Measurements from ENCODE around the gene KANK4. TPM values are rescaled to one million over a fixed set of nuclear protein-coding genes. Genes with fewer than 3 reads are reported as not detected.

KANK4 gene
- total and polyA plus RNA-seq, 2 experiments from 2014 or later: 0.65 to 4.0 TPM

GRCh38 chr1:62327360-62328055, 8.3 kb upstream of the KANK4 start:
- TF ChIP-seq CTCF (IDR thresholded peaks at IDR 0.05; ENCODE audit: low read depth, low read length): no peak
- no peaks in the 10 kb centered on the region for H3K4me1 ChIP-seq (ENCODE audit: low read depth)
- no peak overlapping the region for H3K4me3 ChIP-seq
- no peaks in the 10 kb centered on the region for H3K36me3 ChIP-seq
- DNase-seq (ENCODE audit: low read depth in 1 of 2, low spot score in 1 of 2): no peak
- H3K27ac ChIP-seq: no peak overlapping the region
- H3K9me3 ChIP-seq (ENCODE audit: low read depth): no peaks in the 10 kb centered on the region
- H3K27me3 ChIP-seq: no peaks in the 10 kb centered on the region

- no peak overlapping the region for H3K27ac ChIP-seq
- H3K4me3 ChIP-seq: no peak overlapping the region
- H3K9me3 ChIP-seq (ENCODE audit: low read depth): no peaks in the 10 kb centered on the region
- peak in 1 of 2 donors; percentile 17 for DNase-seq (ENCODE audit: low read depth in 1 of 2, low spot score in 1 of 2)
- peaks cover under 1% of the 10 kb centered on the region for H3K27me3 ChIP-seq
- no peaks in the 10 kb centered on the region for H3K4me1 ChIP-seq (ENCODE audit: low read depth)
- H3K36me3 ChIP-seq: no peaks in the 10 kb centered on the region
- TF ChIP-seq CTCF (IDR thresholded peaks at IDR 0.05; ENCODE audit: low read depth, low read length): no peak
Measured at GRCh38 chr1:62325681-62326080, 6.4 kb upstream of the KANK4 start.

- Histone ChIP-seq H3K4me1 (ENCODE audit: low read depth) (no peaks in the 10 kb centered on the region), H3K27ac (no peak overlapping the region), H3K4me3 (no peak overlapping the region), H3K27me3 (peaks cover 7% of the 10 kb centered on the region), H3K9me3 (ENCODE audit: low read depth) (no peaks in the 10 kb centered on the region), H3K36me3 (no peaks in the 10 kb centered on the region)
- TF ChIP-seq CTCF (IDR thresholded peaks at IDR 0.05; ENCODE audit: low read depth, low read length): no peak
- peak; percentile 28 to 72 for DNase-seq (ENCODE audit: low read depth in 1 of 2, low spot score in 1 of 2)
Measured at GRCh38 chr1:62325081-62325480, 5.8 kb upstream of the KANK4 start.

GRCh38 chr1:62321446-62321845, 2.2 kb upstream of the KANK4 start:
- Histone ChIP-seq H3K27ac (no peak overlapping the region), H3K4me3 (no peak overlapping the region), H3K9me3 (ENCODE audit: low read depth) (no peaks in the 10 kb centered on the region), H3K36me3 (no peaks in the 10 kb centered on the region), H3K4me1 (ENCODE audit: low read depth) (no peaks in the 10 kb centered on the region), H3K27me3 (peaks cover 43% of the 10 kb centered on the region)
- no peak for TF ChIP-seq CTCF (IDR thresholded peaks at IDR 0.05; ENCODE audit: low read depth, low read length)
- DNase-seq (ENCODE audit: low read depth in 1 of 2, low spot score in 1 of 2): peak in 1 of 2 donors; percentile 40

- Histone ChIP-seq H3K27ac (no peak overlapping the region), H3K27me3 (peaks cover 48% of the 10 kb centered on the region), H3K4me1 (ENCODE audit: low read depth) (no peaks in the 10 kb centered on the region), H3K4me3 (peak overlapping the region; percentile 47), H3K36me3 (no peaks in the 10 kb centered on the region), H3K9me3 (ENCODE audit: low read depth) (no peaks in the 10 kb centered on the region)
- TF ChIP-seq CTCF (IDR thresholded peaks at IDR 0.05; ENCODE audit: low read depth, low read length): no peak
- DNase-seq (ENCODE audit: low read depth in 1 of 2, low spot score in 1 of 2): no peak
Measured at GRCh38 chr1:62318320-62318755, 896 bp downstream of the KANK4 start.

Data from cardiac muscle cell (in vitro differentiated cells and primary cell).